Stomach (tissue), 9 donors: Measurements from ENCODE around the gene KIAA1671. TPM values are rescaled to one million over a fixed set of nuclear protein-coding genes. Genes with fewer than 3 reads are reported as not detected.
A peak's percentile ranks its signal among the peaks of the same experiment; 100 is the strongest.

Experiments used
- DNase-seq, 2 donors: peaks; one replicate each; pipeline versions ENCODE4 v3.0.0 to v3.0.0-alpha.2; 2013 to 2019
- H3K27ac ChIP-seq, 5 donors: fragments of 200-600 bp in 4 of 5; sonication (generic) in 4 of 5; one replicate each; pipeline ENCODE4 v1.5.1; 2013 to 2019; ENCODE audit warnings: mild to moderate bottlenecking in 1 of 5, moderate library complexity in 1 of 5
- H3K27me3 ChIP-seq, 3 donors: fragments of 200-600 bp; sonication (generic); one replicate each; pipeline ENCODE4 v1.5.1; 2017 to 2019; ENCODE audit warnings: mixed run types in 1 of 3
- H3K36me3 ChIP-seq, 4 donors: fragments of 200-600 bp; sonication (generic); 1 replicate in 3 of 4; 2 replicates in 1 of 4; pipeline ENCODE4 v1.5.1; 2016 to 2019
- H3K4me1 ChIP-seq, 4 donors: fragments of 200-600 bp; sonication (generic); one replicate each; pipeline ENCODE4 v1.5.1; 2016 to 2019
- H3K4me3 ChIP-seq, 4 donors: fragments of 200-600 bp; sonication (generic) in 3 of 4; one replicate each; pipeline ENCODE4 v1.5.1; 2016 to 2019; ENCODE audit warnings: mild to moderate bottlenecking in 1 of 4
- H3K9me3 ChIP-seq, 4 donors: fragments of 200-600 bp; sonication (generic); one replicate each; pipeline ENCODE4 v1.5.1; 2016 to 2019
- CTCF ChIP-seq, 7 experiments: fragments of 450-650 bp in 4 of 7; fragments of 200-600 bp in 3 of 7; sonication (generic) in 3 of 7; IDR thresholded peaks; one replicate each; pipeline ENCODE4 v1.5.1; 2016 to 2019; ENCODE audit warnings: antibody characterized with exemption in 7 of 7, control low read depth in 2 of 7, mild to moderate bottlenecking in 1 of 7
- EP300 ChIP-seq: sonication (generic); formaldehyde crosslinking; IDR thresholded peaks from one replicate; pipeline ENCODE4 v1.6.1; 2017; ENCODE audit warnings: antibody characterized with exemption
- POLR2A ChIP-seq, 4 donors: fragments of 450-650 bp; IDR thresholded peaks; one replicate each; pipeline ENCODE4 v1.6.1; 2016; ENCODE audit warnings: antibody characterized with exemption in 4 of 4, control low read depth in 2 of 4, mild to moderate bottlenecking in 1 of 4, moderate library complexity in 1 of 4
- POLR2AphosphoS5 ChIP-seq, 3 donors: sonication (generic); formaldehyde crosslinking; IDR thresholded peaks; one replicate each; pipeline ENCODE4 v1.6.1; 2016; ENCODE audit warnings: antibody characterized with exemption in 3 of 3
- WGBS, 5 donors: extraction: QIAGEN DNeasy Blood & Tissue Kit in 3 of 5; methylation state at CpG; one replicate each; pipeline versions ENCODE4 v1.1.5 to v1.1.7; 2013 to 2018; 5-methylcytosine and 5-hydroxymethylcytosine counted together
- intact Hi-C: fragments of 100-400 bp; cut with DNase I; formaldehyde crosslinking; loops from one replicate; pipeline ENCODE4 v1.15.1; 2023; ENCODE audit warnings: low total_unique reads
- polyA plus RNA-seq, 3 donors: library from polyadenylated mRNA; stranded (reverse); fragments of 200-250 nt; gene quantifications; one replicate each; pipeline ENCODE4 v1.2.3, GENCODE V29; 2013
- total RNA-seq, 5 donors: library from RNA; depleted of rRNA; stranded (reverse); fragments of >200 nt; gene quantifications; one replicate each; pipeline versions ENCODE4 v1.1.0 to v1.2.3, GENCODE V29; 2014 to 2016
- donor health status: healthy with polysubstance abuse.
- donor health status: Bipolar disorder and iron deficiency.
- donor health status: healthy.

The KIAA1671 gene
- total and polyA plus RNA-seq, 8 donors, result 5.7 to 80.5 (median 32.5) TPM

GRCh38 chr22:25027043-25027906 lies 74.8 kb downstream of the KIAA1671 start:
- 59 to 72% (median 66%) methylated on average over 11 of the region's 11 CpGs for WGBS, 5 donors
- peak in 1 of 2 donors; percentile 71 for DNase-seq
- intact Hi-C loops, result no loop called here
- no peak overlapping the region for H3K4me3 ChIP-seq
- H3K27ac ChIP-seq, result peak overlapping the region in 3 of 5 donors; percentile 40 to 62 (median 61)
- peaks cover 0 to 24% (median 13%) of the 10 kb centered on the region in 4 donors for H3K4me1 ChIP-seq
- no peak for TF ChIP-seq CTCF (IDR thresholded peaks at IDR 0.05)
- no peak for TF ChIP-seq POLR2AphosphoS5 (IDR thresholded peaks at IDR 0.05)
- TF ChIP-seq EP300, result no peak
- no peak for TF ChIP-seq POLR2A (IDR thresholded peaks at IDR 0.05)
- no peaks in the 10 kb centered on the region for H3K9me3 ChIP-seq
- H3K27me3 ChIP-seq, result no peaks in the 10 kb centered on the region
- H3K36me3 ChIP-seq, result peaks cover 0 to 24% (median 7%) of the 10 kb centered on the region in 4 donors

- Histone ChIP-seq H3K27ac (peak overlapping the region in 3 of 5 donors; percentile 38 to 62 (median 40)), H3K27me3 (no peaks in the 10 kb centered on the region), H3K36me3 (peaks cover 0 to 24% (median 7%) of the 10 kb centered on the region in 4 donors), H3K4me1 (peaks cover 0 to 32% (median 13%) of the 10 kb centered on the region in 4 donors), H3K9me3 (no peaks in the 10 kb centered on the region), H3K4me3 (no peak overlapping the region)
- intact Hi-C loops, result no loop called here
- TF ChIP-seq CTCF (IDR thresholded peaks at IDR 0.05), result peak in 2 of 7 experiments; percentile 9 to 42
- TF ChIP-seq POLR2AphosphoS5 (IDR thresholded peaks at IDR 0.05), result no peak
- TF ChIP-seq EP300, result no peak
- peak in 1 of 2 donors; percentile 56 for DNase-seq
- 84 to 87% (median 86%) methylated on average over 35 to 45 of the region's 45 CpGs for WGBS, 5 donors
Measured at GRCh38 chr22:25027959-25028840, 75.7 kb downstream of the KIAA1671 start.

GRCh38 chr22:25028841-25029141 lies 76.3 kb downstream of the KIAA1671 start:
- TF ChIP-seq POLR2AphosphoS5 (IDR thresholded peaks at IDR 0.05) (no peak), CTCF (IDR thresholded peaks at IDR 0.05) (no peak), POLR2A (IDR thresholded peaks at IDR 0.05) (no peak), EP300 (no peak)
- no peaks in the 10 kb centered on the region for H3K9me3 ChIP-seq
- intact Hi-C loops, result no loop called here
- peaks cover 0 to 32% (median 13%) of the 10 kb centered on the region in 4 donors for H3K4me1 ChIP-seq
- H3K36me3 ChIP-seq, result peaks cover 0 to 26% (median 9%) of the 10 kb centered on the region in 4 donors
- H3K4me3 ChIP-seq, result no peak overlapping the region
- 75 to 96% (median 90%) methylated on average over 9 of the region's 9 CpGs for WGBS, 5 donors
- H3K27ac ChIP-seq, result peak overlapping the region in 2 of 5 donors; percentile 9 to 38
- no peaks in the 10 kb centered on the region for H3K27me3 ChIP-seq
- DNase-seq, result no peak

- DNase-seq, result no peak
- Histone ChIP-seq H3K27ac (peak overlapping the region in 2 of 5 donors; percentile 9 to 38), H3K4me3 (no peak overlapping the region), H3K27me3 (no peaks in the 10 kb centered on the region), H3K9me3 (no peaks in the 10 kb centered on the region), H3K36me3 (peaks cover 0 to 30% (median 13%) of the 10 kb centered on the region in 4 donors), H3K4me1 (peaks cover 0 to 32% (median 13%) of the 10 kb centered on the region in 4 donors)
- 90 to 97% (median 94%) methylated on average over 13 to 18 of the region's 18 CpGs for WGBS, 5 donors
- TF ChIP-seq EP300 (no peak), CTCF (IDR thresholded peaks at IDR 0.05) (no peak), POLR2AphosphoS5 (IDR thresholded peaks at IDR 0.05) (no peak), POLR2A (IDR thresholded peaks at IDR 0.05) (no peak)
- intact Hi-C loops, result no loop called here
Measured at GRCh38 chr22:25029181-25029580, 76.7 kb downstream of the KIAA1671 start.
